H1 (cell line): ENCODE data around the gene RTN4RL2. TPM values are rescaled to one million over a fixed set of nuclear protein-coding genes. Genes with fewer than 3 reads are reported as not detected.

Experiments
- CTCF ChIA-PET: fragments of 300-600 bp; sonication (Branson Sonifier 250); formaldehyde crosslinking; loops from one replicate; lab custom pipeline; 2021; ENCODE audit not compliant: partially characterized antibody; lab: Charles Lee
- POLR2A ChIA-PET: fragments of 300-600 bp; sonication (Branson Sonifier 250); formaldehyde crosslinking; loops from one replicate; lab custom pipeline; 2021; ENCODE audit warnings: inconsistent platforms; ENCODE audit not compliant: partially characterized antibody; lab: Charles Lee
- DNase-seq, 2 experiments: peaks; one replicate each; pipeline versions ENCODE4 v3.0.0 to v3.0.0-alpha.2; 2010 to 2022; ENCODE audit warnings: low spot score in 2 of 2, low read depth in 1 of 2, mixed read lengths in 1 of 2
- FAIRE-seq: peaks from 2 replicates; lab custom pipeline; 2011; peaks lifted over from hg19 to GRCh38; lab: Jason Lieb, UNC
- H2AFZ ChIP-seq: 2 replicates; pipeline ENCODE4 v1.8.1; 2012; ENCODE audit warnings: low read length, inconsistent platforms
- H2AK5ac ChIP-seq: 2 replicates; pipeline ENCODE4 v1.6.1; 2013; ENCODE audit warnings: low read depth, low read length
- H2BK120ac ChIP-seq: replicated peaks from 2 replicates; pipeline ENCODE3; 2013; ENCODE audit warnings: low read depth, low read length, inconsistent platforms
- H2BK12ac ChIP-seq: 2 replicates; pipeline ENCODE4 v1.6.1; 2013; ENCODE audit warnings: low read depth, low read length
- H2BK15ac ChIP-seq: 2 replicates; pipeline ENCODE4 v1.6.1; 2013; ENCODE audit warnings: low read length
- H2BK20ac ChIP-seq: 2 replicates; pipeline ENCODE4 v1.6.1; 2013; ENCODE audit warnings: low read length
- H2BK5ac ChIP-seq: 2 replicates; pipeline ENCODE4 v1.6.1; 2013; ENCODE audit warnings: low read depth, low read length
- H3K14ac ChIP-seq: 2 replicates; pipeline ENCODE4 v1.6.1; 2013; ENCODE audit warnings: inconsistent platforms; ENCODE audit not compliant: insufficient read length
- H3K18ac ChIP-seq: 2 replicates; pipeline ENCODE4 v1.6.1; 2013; ENCODE audit warnings: low read length; ENCODE audit errors: extremely low read depth
- H3K23ac ChIP-seq: 2 replicates; pipeline ENCODE4 v1.6.1; 2013; ENCODE audit warnings: inconsistent platforms; ENCODE audit not compliant: insufficient read length
- H3K23me2 ChIP-seq: 2 replicates; pipeline ENCODE4 v1.6.1; 2013; ENCODE audit warnings: low read depth, low read length
- H3K27ac ChIP-seq: 2 replicates; pipeline ENCODE4 v1.6.1; 2011; ENCODE audit warnings: low read depth, low read length, inconsistent platforms
- H3K27me3 ChIP-seq, 4 experiments: replicated peaks in 1 of 4; 1 replicate in 1 of 4; 2 replicates in 3 of 4; pipeline versions ENCODE4 v1.6.1 to v1.8.1; 2011 to 2013; ENCODE audit warnings: low read length in 3 of 4, mild to moderate bottlenecking in 3 of 4, inconsistent platforms in 2 of 4, mixed read lengths in 2 of 4, moderate library complexity in 1 of 4; ENCODE audit not compliant: control insufficient read depth in 3 of 4, insufficient read depth in 3 of 4; ENCODE audit errors: extremely low read depth in 1 of 4
- H3K36me3 ChIP-seq, 4 experiments: 2 replicates each; pipeline versions ENCODE4 v1.6.1 to v1.8.1; 2011 to 2013; ENCODE audit warnings: mild to moderate bottlenecking in 4 of 4, low read length in 3 of 4, moderate library complexity in 2 of 4, control low read depth in 1 of 4, inconsistent platforms in 1 of 4; ENCODE audit not compliant: insufficient read depth in 4 of 4, control insufficient read depth in 2 of 4
- H3K4ac ChIP-seq: replicated peaks from 2 replicates; pipeline ENCODE3; 2013; ENCODE audit warnings: low read length, low read depth, mixed read lengths, inconsistent platforms; ENCODE audit not compliant: insufficient read length
- H3K4me1 ChIP-seq, 4 experiments: replicated peaks in 1 of 4; 1 replicate in 1 of 4; 2 replicates in 3 of 4; pipeline versions ENCODE4 v1.6.1 to v1.8.1; 2011 to 2013; ENCODE audit warnings: low read length in 3 of 4, inconsistent platforms in 2 of 4, mixed read lengths in 1 of 4; ENCODE audit not compliant: insufficient read depth in 4 of 4, control insufficient read depth in 3 of 4
- H3K4me2 ChIP-seq, 2 experiments: 2 replicates each; pipeline versions ENCODE4 v1.6.1 to v1.8.1; 2011 to 2013; ENCODE audit warnings: low read depth in 2 of 2, low read length in 2 of 2, control low read depth in 1 of 2, inconsistent platforms in 1 of 2, mild to moderate bottlenecking in 1 of 2; ENCODE audit not compliant: insufficient read depth in 1 of 2
- H3K4me3 ChIP-seq, 4 experiments: fragments of 200-600, 300-600 bp in 1 of 4; sonication (generic), shearing (Covaris generic), sonication (Bioruptor Twin) in 1 of 4; 2 replicates each; pipeline versions ENCODE4 v1.5.1 to v1.8.1; 2011 to 2016; ENCODE audit warnings: low read length in 4 of 4, low read depth in 3 of 4, control low read depth in 2 of 4, inconsistent platforms in 2 of 4, mild to moderate bottlenecking in 2 of 4, mixed read lengths in 1 of 4, moderate library complexity in 1 of 4; ENCODE audit not compliant: insufficient read depth in 2 of 4; ENCODE audit errors: extremely low read depth in 1 of 4
- H3K56ac ChIP-seq: replicated peaks from 2 replicates; pipeline ENCODE3; 2013; ENCODE audit warnings: low read depth, mild to moderate bottlenecking, mixed read lengths, low read length, inconsistent platforms; ENCODE audit not compliant: insufficient read length
- H3K79me1 ChIP-seq: 2 replicates; pipeline ENCODE4 v1.6.1; 2013; ENCODE audit warnings: low read depth, low read length, control low read depth
- H3K79me2 ChIP-seq, 2 experiments: 2 replicates each; pipeline versions ENCODE4 v1.6.1 to v1.8.1; 2012 to 2013; ENCODE audit warnings: low read length in 2 of 2, mild to moderate bottlenecking in 2 of 2, inconsistent platforms in 1 of 2; ENCODE audit not compliant: insufficient read depth in 2 of 2, control insufficient read depth in 1 of 2
- H3K9ac ChIP-seq, 4 experiments: replicated peaks in 1 of 4; 1 replicate in 1 of 4; 2 replicates in 3 of 4; pipeline versions ENCODE4 v1.6.1 to v1.8.1; 2011 to 2013; ENCODE audit warnings: low read depth in 3 of 4, low read length in 3 of 4, control low read depth in 2 of 4, mild to moderate bottlenecking in 2 of 4, moderate library complexity in 2 of 4, inconsistent platforms in 1 of 4; ENCODE audit errors: extremely low read depth in 1 of 4
- H3K9me3 ChIP-seq, 2 experiments: 2 replicates each; pipeline versions ENCODE4 v1.6.1 to v1.8.1; 2012 to 2013; ENCODE audit warnings: mild to moderate bottlenecking in 2 of 2, moderate library complexity in 2 of 2, control low read depth in 1 of 2, inconsistent platforms in 1 of 2, low read depth in 1 of 2, low read length in 1 of 2, mixed read lengths in 1 of 2; ENCODE audit not compliant: insufficient read depth in 2 of 2
- H4K20me1 ChIP-seq, 2 experiments: replicated peaks in 1 of 2; 2 replicates each; pipeline versions ENCODE3 to v1.8.1; 2011 to 2013; ENCODE audit warnings: inconsistent platforms in 2 of 2, low read length in 2 of 2, mild to moderate bottlenecking in 1 of 2; ENCODE audit not compliant: insufficient read depth in 2 of 2, control insufficient read depth in 1 of 2
- H4K5ac ChIP-seq: 2 replicates; pipeline ENCODE4 v1.6.1; 2013; ENCODE audit warnings: low read length, low read depth, mixed read lengths, inconsistent platforms; ENCODE audit not compliant: insufficient read length
- H4K8ac ChIP-seq: 2 replicates; pipeline ENCODE4 v1.8.0; 2013; ENCODE audit warnings: mild to moderate bottlenecking, moderate library complexity, low read length, inconsistent platforms; ENCODE audit not compliant: insufficient read depth; ENCODE audit errors: extremely low read depth
- H4K91ac ChIP-seq: replicated peaks from 2 replicates; pipeline ENCODE3; 2013; ENCODE audit warnings: low read length, mixed read lengths, inconsistent platforms; ENCODE audit not compliant: insufficient read length
- EP300 ChIP-seq, 2 experiments: IDR thresholded peaks; 1 replicate in 1 of 2; 2 replicates in 1 of 2; pipeline ENCODE4 v1.6.1; 2011 to 2012; ENCODE audit warnings: low read depth in 2 of 2, low read length in 2 of 2, mild to moderate bottlenecking in 2 of 2, borderline replicate concordance in 1 of 2, inconsistent platforms in 1 of 2, moderate library complexity in 1 of 2
- MAFK ChIP-seq: IDR thresholded peaks from 2 replicates; pipeline ENCODE4 v1.6.1; 2012; ENCODE audit warnings: low read depth, mild to moderate bottlenecking, improper control_type of control experiment, low read length
- POLR2A ChIP-seq, 2 experiments: IDR thresholded peaks; 1 replicate in 1 of 2; 2 replicates in 1 of 2; pipeline ENCODE4 v1.6.1; 2011; ENCODE audit warnings: low read depth in 2 of 2, low read length in 2 of 2, mild to moderate bottlenecking in 2 of 2; ENCODE audit errors: control extremely low read depth in 1 of 2
- WGBS, 2 experiments: shearing (Covaris generic) in 1 of 2; methylation state at CpG; one replicate each; pipeline versions ENCODE4 v1.1.6 to v1.1.7; 2013 to 2015; ENCODE audit warnings: low lambda C conversion rate in 2 of 2, mixed read lengths in 2 of 2, inconsistent platforms in 1 of 2, low coverage in 1 of 2, missing lambda C conversion rate in 1 of 2; ENCODE audit not compliant: insufficient replicate concordance in 2 of 2, insufficient coverage in 1 of 2, insufficient read length in 1 of 2; ENCODE audit errors: extremely low coverage in 1 of 2, missing lambda C conversion rate in 1 of 2; 5-methylcytosine and 5-hydroxymethylcytosine counted together
- polyA plus RNA-seq, 7 experiments: library from polyadenylated mRNA; depleted of rRNA in 3 of 7; stranded (reverse) in 5 of 7; unstranded in 2 of 7; fragments of >200 nt in 5 of 7; fragments of 200-250 nt in 2 of 7; gene quantifications; 1 replicate in 5 of 7; 2 replicates in 1 of 7; 4 replicates in 1 of 7; pipeline versions ENCODE4 v1.2.1 to v1.2.3, GENCODE V29; 2011 to 2013; ENCODE audit warnings: missing spikeins in 2 of 7, mixed read lengths in 2 of 7
- total RNA-seq: library from RNA; stranded (reverse); fragmentation: NEBNext Ultra II Directional; extraction: Animal tissue kit (Norgen Biotek cat#: 25700); gene quantifications from 2 replicates; pipeline ENCODE4 v1.2.1, GENCODE V29; 2021
- TF ChIP-seq, protein P1 (sequence below): IDR thresholded peaks from 2 replicates; pipeline ENCODE4 v1.6.1; 2011; ENCODE audit warnings: low read depth, mild to moderate bottlenecking, low read length; ENCODE audit not compliant: insufficient read depth

Gene RTN4RL2
- total and polyA plus RNA-seq, 2 of the 8 experiments (the other 6 are each of a cell fraction or from before 2014, with no cell fraction given), result 11.4 to 23.7 TPM

- H3K79me2 ChIP-seq, result no peaks in the 10 kb centered on the region
- H3K36me3 ChIP-seq, result peaks cover 10 to 55% (median 28%) of the 10 kb centered on the region in 4 experiments; a peak in 7 of 8 replicates
- no peaks in the 10 kb centered on the region; a peak in 2 of 7 replicates for H3K4me1 ChIP-seq
- no peak overlapping the region for H4K91ac ChIP-seq
- no peak overlapping the region for H3K27ac ChIP-seq
- H3K23me2 ChIP-seq, result no peaks in the 10 kb centered on the region
- no peak overlapping the region for H3K23ac ChIP-seq
- H2AK5ac ChIP-seq, result no peak overlapping the region
- no peak overlapping the region for H3K56ac ChIP-seq
- no peak overlapping the region for H3K14ac ChIP-seq
- ChIA-PET POLR2A (no interaction called here), CTCF (interaction anchor here (0.7 kb wide), 1 partner anchor 77 kb away, joined by 3 read pairs; no protein-coding TSS in a partner anchor)
- H4K5ac ChIP-seq, result no peak overlapping the region
- WGBS, 2 experiments, result 91% methylated on average over 11 of the region's 11 CpGs; no CpG with 5 or more reads in 1 of the 2 experiments
- no peak overlapping the region for H3K4me3 ChIP-seq
- H2BK20ac ChIP-seq, result no peak overlapping the region
- no peak overlapping the region for H3K4ac ChIP-seq
- H3K9ac ChIP-seq, result no peak overlapping the region
- no peak overlapping the region for H2BK15ac ChIP-seq
- H3K27me3 ChIP-seq, result no peaks in the 10 kb centered on the region
- FAIRE-seq, result no peak
- no peak overlapping the region for H2BK5ac ChIP-seq
- no peak overlapping the region for H4K8ac ChIP-seq
- no peaks in the 10 kb centered on the region for H3K79me1 ChIP-seq
- H3K9me3 ChIP-seq, result no peaks in the 10 kb centered on the region
- DNase-seq, result no peak
- peaks cover 0 to 4% of the 10 kb centered on the region in 2 experiments for H4K20me1 ChIP-seq
- H2AFZ ChIP-seq, result no peak overlapping the region
- TF ChIP-seq EP300 (IDR thresholded peaks at IDR 0.05; ENCODE audit: borderline replicate concordance in 1 of 2, low read depth in 2 of 2, low read length in 2 of 2) (no peak), MAFK (no peak), POLR2A (IDR thresholded peaks at IDR 0.05; ENCODE audit: control extremely low read depth in 1 of 2, low read depth in 2 of 2, low read length in 2 of 2) (no peak)
- TF ChIP-seq, protein P1, sequence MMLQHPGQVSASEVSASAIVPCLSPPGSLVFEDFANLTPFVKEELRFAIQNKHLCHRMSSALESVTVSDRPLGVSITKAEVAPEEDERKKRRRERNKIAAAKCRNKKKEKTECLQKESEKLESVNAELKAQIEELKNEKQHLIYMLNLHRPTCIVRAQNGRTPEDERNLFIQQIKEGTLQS, result no peak
- H3K18ac ChIP-seq, result no peak overlapping the region
- no peak overlapping the region for H2BK12ac ChIP-seq
- no peak overlapping the region for H2BK120ac ChIP-seq
- H3K4me2 ChIP-seq, result no peak overlapping the region
Observed at GRCh38 chr11:57414612-57415212, 45.6 kb upstream of the RTN4RL2 start.
